ENCODE results near the gene HIBADH.

- TF ChIP-seq CTCF (IDR thresholded peaks at IDR 0.05) (no peak), EP300 (IDR thresholded peaks at IDR 0.05; ENCODE audit: low read depth) (no peak)
These were observed 21.0 kb downstream of the HIBADH start for GRCh38 chr7:27641581-27642230.
